GM21515 (cell line): Measurements from ENCODE around the gene SLC6A7.

Experiments used
- ATAC-seq: cut with Tn5 transposase; IDR thresholded peaks from one replicate; pipeline ENCODE4 v1.9.1; 2021; ENCODE audit not compliant: unreplicated experiment

Gene SLC6A7

GRCh38 chr5:150155258-150156026 is 34.4 kb upstream of the SLC6A7 start, which contains the start of gene PDGFRB:
TSS of gene PDGFRB (minus strand) at chr5:150155845. CDS start at chr5:150137047, 18,798 bp downstream.
- ATAC-seq: peak; percentile 51

- no peak for ATAC-seq
Observed at GRCh38 chr5:150156027-150156368, 33.9 kb upstream of the SLC6A7 start.

GRCh38 chr5:150156540-150156939 is 33.3 kb upstream of the SLC6A7 start:
- ATAC-seq: no peak

DNA sequence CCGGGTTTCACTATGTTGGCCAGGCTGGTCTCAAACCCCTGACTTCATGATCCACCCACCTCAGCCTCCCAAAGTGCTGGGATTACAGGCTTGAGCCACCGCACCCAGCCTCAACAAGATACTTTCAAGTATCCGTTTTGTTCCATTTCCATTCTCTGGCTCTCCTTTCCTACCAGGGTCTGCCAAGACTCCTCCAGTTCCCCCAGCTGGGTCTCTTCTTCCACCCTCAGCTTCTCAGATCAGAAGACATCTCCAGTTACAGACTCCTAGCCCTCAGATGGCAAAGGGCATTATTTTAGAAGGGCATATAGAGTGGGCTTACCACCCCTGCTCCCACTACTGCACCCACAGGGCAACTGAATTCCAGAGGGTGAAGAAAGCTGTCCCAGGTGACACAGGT is 32.7 kb upstream of the SLC6A7 start:
- no peak for ATAC-seq

GRCh38 chr5:150158170-150158949 is 31.5 kb upstream of the SLC6A7 start:
- ATAC-seq: no peak

- no peak for ATAC-seq
Observed at GRCh38 chr5:150159031-150159430, 30.8 kb upstream of the SLC6A7 start.

DNA sequence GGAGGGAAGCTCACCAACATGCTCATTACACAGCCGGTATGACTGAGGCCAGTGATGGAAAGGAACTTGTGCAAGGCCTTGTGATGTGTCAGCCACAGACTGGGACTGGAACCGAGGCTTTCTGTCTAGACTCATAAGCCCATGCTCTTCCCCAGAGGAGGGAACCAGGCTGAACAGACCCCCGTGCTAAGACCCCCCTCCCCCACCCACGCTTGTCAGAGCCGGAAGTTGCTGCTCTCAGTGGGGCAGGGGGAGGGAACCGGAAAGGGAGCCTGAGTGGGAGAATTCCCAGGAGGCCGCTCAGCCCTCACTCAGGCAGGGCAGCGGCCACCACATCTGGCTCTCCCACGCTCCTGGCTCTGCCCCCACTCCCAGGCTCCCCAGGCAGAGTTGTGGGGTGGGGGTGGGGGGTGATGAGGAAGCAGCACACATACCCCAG is 30.1 kb upstream of the SLC6A7 start:
- no peak for ATAC-seq

DNA sequence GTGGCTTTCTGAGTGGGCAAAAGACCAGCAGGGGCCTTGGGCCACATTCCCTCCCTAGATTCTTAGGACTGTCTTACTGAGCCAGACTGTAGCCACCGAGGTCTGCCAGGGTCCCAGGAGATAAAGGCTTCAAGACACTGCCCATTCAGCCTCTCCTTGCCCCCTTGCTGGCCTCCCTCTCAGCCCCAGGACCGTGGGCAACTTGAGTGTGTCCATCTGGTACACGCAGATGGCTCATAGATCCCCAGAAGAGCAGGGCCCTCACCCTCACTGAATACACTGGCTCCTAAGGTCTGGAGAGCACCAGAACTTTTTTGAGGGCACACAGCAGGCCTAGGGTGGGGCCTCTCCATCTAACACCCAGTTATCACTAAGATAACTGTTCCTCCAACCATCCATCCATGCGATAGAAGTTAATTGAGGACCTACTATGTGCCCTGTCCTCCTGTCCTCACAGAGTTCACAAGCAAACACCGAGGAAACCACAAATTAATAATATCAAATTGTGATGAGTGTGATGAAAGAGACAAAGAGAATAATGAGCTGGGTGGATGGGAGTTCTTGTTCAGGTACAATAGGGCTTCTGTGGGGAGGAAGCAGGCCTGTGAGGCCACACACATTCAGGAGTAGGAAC is 29.3 kb upstream of the SLC6A7 start:
- no peak for ATAC-seq

- ATAC-seq: peak; percentile 68
Observed at GRCh38 chr5:150161242-150162141, 28.4 kb upstream of the SLC6A7 start.

GRCh38 chr5:150162142-150162513 is 27.7 kb upstream of the SLC6A7 start:
- no peak for ATAC-seq

DNA sequence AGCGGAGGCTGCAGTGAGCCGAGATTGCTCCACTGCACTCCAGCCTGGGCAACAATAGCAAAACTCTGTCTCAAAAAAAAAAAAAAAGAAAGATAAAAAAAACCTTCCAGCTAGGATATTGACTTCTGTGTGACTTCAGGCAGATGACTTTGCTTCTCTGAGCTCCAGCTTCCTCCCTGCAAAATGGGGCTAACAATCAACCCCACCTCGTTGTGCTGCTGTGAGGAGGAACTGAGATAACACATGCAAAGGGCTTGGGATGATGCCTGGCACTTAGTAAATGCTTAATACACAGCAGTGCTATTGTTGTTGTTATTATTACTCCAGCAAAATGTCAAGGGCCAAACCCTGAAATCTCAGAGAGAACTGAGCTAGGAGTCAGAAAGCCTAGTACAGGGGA is 26.8 kb upstream of the SLC6A7 start:
- ATAC-seq: no peak

DNA sequence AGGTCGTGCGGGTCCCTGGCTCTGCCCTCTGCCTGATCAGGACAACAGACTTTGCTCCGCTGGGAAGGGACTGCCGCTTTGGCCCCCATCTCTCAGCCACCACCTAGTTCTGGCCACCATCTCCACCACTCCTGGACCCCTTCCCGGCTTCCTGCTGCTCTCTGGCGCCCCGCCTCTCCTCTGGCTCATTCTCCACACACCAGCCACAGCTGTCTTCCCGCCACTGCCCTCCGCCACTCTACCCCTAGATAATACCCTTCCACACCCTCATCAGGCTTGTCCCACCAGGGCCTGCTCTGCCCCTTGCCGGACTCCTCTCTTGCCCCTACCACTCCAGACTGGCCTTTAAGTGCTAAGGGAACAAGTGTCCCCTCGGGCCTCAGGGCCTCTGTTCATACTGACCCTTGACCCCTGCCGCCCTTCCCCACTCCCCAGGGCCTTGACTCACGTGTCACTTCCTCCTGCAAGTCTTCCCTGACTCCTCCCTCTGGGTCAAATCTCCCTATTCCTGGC is 26.3 kb upstream of the SLC6A7 start:
- no peak for ATAC-seq

GRCh38 chr5:150164211-150164980 is 25.5 kb upstream of the SLC6A7 start:
- ATAC-seq: no peak

DNA sequence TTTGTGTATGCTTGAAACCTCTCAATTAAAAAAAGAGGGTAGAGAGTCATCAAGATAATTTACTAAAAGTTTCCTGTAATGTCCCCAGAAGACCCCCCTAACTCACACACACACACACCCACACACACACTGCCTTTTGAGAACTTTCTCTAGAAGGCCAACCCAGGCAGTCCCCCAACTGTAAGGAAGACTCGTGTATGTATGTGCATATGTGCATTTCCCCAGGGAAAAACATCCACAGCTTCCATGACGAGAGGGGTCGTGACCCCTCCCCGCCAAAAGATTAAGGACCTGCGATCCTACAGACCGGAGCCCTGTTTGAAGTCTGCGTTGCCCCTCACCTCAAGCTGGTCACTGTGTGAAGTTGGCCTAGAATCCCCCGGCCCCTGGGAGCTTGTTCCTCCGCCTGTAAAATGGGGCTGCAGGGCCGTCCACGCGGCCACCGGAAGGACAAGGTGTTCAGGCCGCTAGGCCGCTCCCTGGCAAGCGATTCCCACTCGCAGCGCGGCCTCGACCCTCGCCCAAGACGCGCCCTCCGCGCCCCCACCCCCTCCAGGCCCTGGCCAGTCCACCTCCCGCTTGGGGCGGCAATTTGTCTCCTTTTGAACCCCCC is 23.7 kb upstream of the SLC6A7 start:
- ATAC-seq: no peak

DNA sequence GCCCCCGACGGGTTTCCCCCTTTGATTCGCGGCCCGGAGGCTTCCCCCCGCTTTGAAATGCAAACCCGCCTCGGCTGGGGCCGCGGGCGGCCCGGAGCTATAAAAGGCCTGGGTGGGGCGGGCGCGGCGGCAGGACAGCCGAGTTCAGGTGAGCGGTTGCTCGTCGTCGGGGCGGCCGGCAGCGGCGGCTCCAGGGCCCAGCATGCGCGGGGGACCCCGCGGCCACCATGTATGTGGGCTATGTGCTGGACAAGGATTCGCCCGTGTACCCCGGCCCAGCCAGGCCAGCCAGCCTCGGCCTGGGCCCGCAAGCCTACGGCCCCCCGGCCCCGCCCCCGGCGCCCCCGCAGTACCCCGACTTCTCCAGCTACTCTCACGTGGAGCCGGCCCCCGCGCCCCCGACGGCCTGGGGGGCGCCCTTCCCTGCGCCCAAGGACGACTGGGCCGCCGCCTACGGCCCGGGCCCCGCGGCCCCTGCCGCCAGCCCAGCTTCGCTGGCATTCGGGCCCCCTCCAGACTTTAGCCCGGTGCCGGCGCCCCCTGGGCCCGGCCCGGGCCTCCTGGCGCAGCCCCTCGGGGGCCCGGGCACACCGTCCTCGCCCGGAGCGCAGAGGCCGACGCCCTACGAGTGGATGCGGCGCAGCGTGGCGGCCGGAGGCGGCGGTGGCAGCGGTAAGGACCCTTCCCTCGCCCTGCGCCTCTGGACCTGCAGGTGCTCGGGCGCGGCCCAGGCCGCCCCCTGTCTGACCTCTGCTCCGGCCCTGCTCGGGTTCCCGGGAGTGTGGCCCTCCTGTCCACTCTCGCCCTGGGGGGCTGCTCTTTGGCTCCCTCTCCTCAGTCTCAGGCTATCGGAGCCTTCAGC is 23.0 kb upstream of the SLC6A7 start, which contains the start of gene CDX1:
Gene CDX1 (plus strand): TSS at position 129 of the 862 bp plus-strand sequence. CDS start 99 bp downstream, at position 228.
- no peak for ATAC-seq

GRCh38 chr5:150167512-150167850 is 22.4 kb upstream of the SLC6A7 start:
- ATAC-seq: no peak

- ATAC-seq: no peak
Observed at GRCh38 chr5:150167908-150168307, 22.0 kb upstream of the SLC6A7 start.

DNA sequence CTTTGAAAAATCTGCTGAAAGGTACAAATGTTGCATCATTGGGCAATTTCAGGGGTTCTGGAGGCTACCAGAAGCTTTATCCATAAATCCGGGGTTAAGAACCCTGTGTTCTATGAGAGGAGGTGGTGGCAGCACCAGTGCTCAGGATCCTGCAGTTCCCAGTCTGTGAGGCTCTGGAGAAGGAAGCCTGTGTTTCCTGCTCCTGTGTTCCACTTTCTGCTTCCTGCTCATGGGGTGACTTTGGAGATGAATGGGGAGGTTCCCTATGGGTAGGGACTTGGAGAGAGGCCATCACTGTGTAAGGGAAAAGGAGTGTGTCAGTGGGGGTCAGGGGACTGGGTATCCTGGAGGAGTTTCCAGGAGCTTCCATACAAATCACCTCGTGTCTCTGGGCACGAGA is 21.0 kb upstream of the SLC6A7 start:
- no peak for ATAC-seq

DNA sequence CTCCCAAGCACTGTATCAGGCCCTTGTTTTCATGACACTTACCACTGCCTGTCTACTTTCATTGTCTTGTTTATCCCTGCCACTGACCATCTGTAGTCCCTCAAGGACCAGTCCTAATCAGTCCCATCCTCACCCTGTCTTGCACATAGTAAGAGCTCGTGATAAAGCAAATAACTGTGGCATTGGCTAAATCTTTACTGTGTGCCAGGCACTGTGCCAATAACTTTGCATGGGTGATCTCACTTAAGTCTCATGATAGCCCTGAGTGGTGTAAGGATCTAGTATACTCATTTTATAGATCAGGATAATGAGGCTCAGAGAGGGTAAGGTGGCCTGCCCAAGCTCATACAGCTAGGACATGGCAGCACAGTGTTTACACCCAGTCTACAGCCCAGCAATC is 17.7 kb upstream of the SLC6A7 start:
- no peak for ATAC-seq
